ENCODE results near the gene HIVEP1. TPM values are rescaled to one million over a fixed set of nuclear protein-coding genes. Genes with fewer than 3 reads are reported as not detected.
"Not testable (repeated sequence)": the region's sequence is repeated elsewhere in the genome, so short reads cannot be mapped to it uniquely, and the experiment has no call there.

HIVEP1 gene
- total RNA-seq, 2 donors from 2014 or later: 35.2 to 38.0 TPM

GRCh38 chr6:12103158-12103557 lies 91.0 kb downstream of the HIVEP1 start:
- Histone ChIP-seq H3K27ac (no peak overlapping the region), H3K4me1 (replicated peaks) (no peaks in the 10 kb centered on the region), H3K9me3 (no peaks in the 10 kb centered on the region), H3K36me3 (no peaks in the 10 kb centered on the region), H3K27me3 (replicated peaks; ENCODE audit: insufficient read depth) (no peaks in the 10 kb centered on the region), H3K4me3 (no peak overlapping the region)
- no peak for DNase-seq (ENCODE audit: low spot score)
- TF ChIP-seq POLR2AphosphoS5 (IDR thresholded peaks at IDR 0.05) (no peak), POLR2A (IDR thresholded peaks at IDR 0.05) (no peak), CTCF (IDR thresholded peaks at IDR 0.05) (no peak)
- 95% methylated on average over 3 of the region's 3 CpGs for WGBS
- intact Hi-C loops (cut with DNase I): no loop called here

GRCh38 chr6:12105271-12105670 lies 93.2 kb downstream of the HIVEP1 start:
- DNase-seq (ENCODE audit: low spot score): no peak
- H3K9me3 ChIP-seq: no peaks in the 10 kb centered on the region
- no peak for TF ChIP-seq CTCF (IDR thresholded peaks at IDR 0.05)
- no peak for TF ChIP-seq POLR2AphosphoS5 (IDR thresholded peaks at IDR 0.05)
- TF ChIP-seq POLR2A (IDR thresholded peaks at IDR 0.05): no peak
- WGBS: 86% methylated on average over 2 of the region's 2 CpGs
- H3K4me1 ChIP-seq (replicated peaks): no peaks in the 10 kb centered on the region
- H3K27ac ChIP-seq: no peak overlapping the region
- intact Hi-C loops (cut with DNase I): no loop called here
- no peaks in the 10 kb centered on the region for H3K27me3 ChIP-seq (replicated peaks; ENCODE audit: insufficient read depth)
- no peaks in the 10 kb centered on the region for H3K36me3 ChIP-seq
- no peak overlapping the region for H3K4me3 ChIP-seq

GRCh38 chr6:12108376-12108775 lies 96.3 kb downstream of the HIVEP1 start:
- intact Hi-C loops (cut with DNase I); DNase-seq (ENCODE audit: low spot score); H3K27ac ChIP-seq; H3K36me3 ChIP-seq; H3K4me1 ChIP-seq (replicated peaks); H3K9me3 ChIP-seq; H3K27me3 ChIP-seq (replicated peaks; ENCODE audit: insufficient read depth); H3K4me3 ChIP-seq: not testable (repeated sequence)
- 94% methylated on average over 22 of the region's 33 CpGs for whole genome bisulfite sequencing

GRCh38 chr6:12110523-12111362 lies 98.6 kb downstream of the HIVEP1 start:
- Histone ChIP-seq H3K27ac (no peak overlapping the region), H3K27me3 (replicated peaks; ENCODE audit: insufficient read depth) (no peaks in the 10 kb centered on the region), H3K4me1 (replicated peaks) (no peaks in the 10 kb centered on the region), H3K36me3 (no peaks in the 10 kb centered on the region), H3K9me3 (no peaks in the 10 kb centered on the region), H3K4me3 (no peak overlapping the region)
- intact Hi-C loops (cut with DNase I): no loop called here
- DNase-seq (ENCODE audit: low spot score): no peak
- TF ChIP-seq POLR2AphosphoS5 (IDR thresholded peaks at IDR 0.05): no peak
- 93% methylated on average over 5 of the region's 5 CpGs for WGBS

DNA sequence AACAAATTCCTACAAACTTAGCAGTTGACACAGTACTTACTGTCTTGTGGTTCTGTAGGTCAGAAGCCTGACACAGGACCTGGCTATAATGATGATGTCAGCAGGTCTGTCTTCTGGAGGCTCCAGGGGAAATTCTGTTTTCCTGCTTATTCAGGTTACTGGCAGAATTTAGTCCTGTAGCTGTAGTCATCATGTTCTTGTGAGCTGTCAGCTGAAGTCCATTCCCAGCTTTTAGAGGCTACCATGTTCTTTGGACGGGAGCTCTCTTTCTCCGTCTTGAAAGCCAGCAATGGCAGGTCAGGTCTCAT lies 99.2 kb downstream of the HIVEP1 start:
- Histone ChIP-seq H3K4me1 (replicated peaks) (no peaks in the 10 kb centered on the region), H3K27me3 (replicated peaks; ENCODE audit: insufficient read depth) (no peaks in the 10 kb centered on the region), H3K9me3 (no peaks in the 10 kb centered on the region), H3K36me3 (no peaks in the 10 kb centered on the region), H3K4me3 (no peak overlapping the region), H3K27ac (no peak overlapping the region)
- WGBS: 98% methylated on average over 2 of the region's 2 CpGs
- intact Hi-C loops (cut with DNase I): no loop called here
- TF ChIP-seq POLR2AphosphoS5 (IDR thresholded peaks at IDR 0.05): no peak
- TF ChIP-seq CTCF (IDR thresholded peaks at IDR 0.05): no peak
- no peak for TF ChIP-seq POLR2A (IDR thresholded peaks at IDR 0.05)
- DNase-seq (ENCODE audit: low spot score): no peak

DNA sequence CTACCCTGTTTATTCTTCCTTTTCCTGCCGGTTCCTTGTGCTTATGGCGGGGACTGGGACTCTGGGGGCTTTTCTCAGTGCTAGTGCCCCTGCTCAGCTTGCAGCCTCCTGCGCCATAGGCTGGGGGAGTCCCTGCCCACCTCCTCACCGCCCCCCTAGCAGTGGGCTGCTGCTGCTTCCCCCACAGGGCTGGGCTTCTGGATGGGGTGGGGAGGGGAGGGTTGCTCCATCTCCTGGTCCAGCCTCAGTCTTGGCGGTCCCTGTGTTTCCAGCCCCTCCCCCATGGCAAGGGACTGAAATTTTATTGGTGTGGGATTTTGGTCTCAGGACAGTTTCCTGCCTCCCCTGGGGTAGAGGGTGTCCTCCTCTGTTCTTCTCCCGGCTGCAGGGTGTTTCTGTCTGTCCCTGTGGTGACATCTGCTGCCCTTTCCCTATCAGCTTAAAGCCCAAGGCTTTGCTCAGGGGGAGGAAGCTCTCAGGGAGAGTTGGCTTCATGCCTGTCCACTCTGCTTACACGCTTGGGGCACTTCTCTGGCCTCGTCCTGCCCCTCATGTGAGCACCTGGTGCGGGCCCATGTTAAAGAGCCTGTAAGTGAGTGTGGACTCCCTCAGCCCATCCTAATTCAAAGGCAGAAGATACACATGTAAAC lies 100.6 kb downstream of the HIVEP1 start:
- Histone ChIP-seq H3K4me1 (replicated peaks) (no peaks in the 10 kb centered on the region), H3K27me3 (replicated peaks; ENCODE audit: insufficient read depth) (no peaks in the 10 kb centered on the region), H3K27ac (no peak overlapping the region), H3K9me3 (no peaks in the 10 kb centered on the region), H3K36me3 (no peaks in the 10 kb centered on the region), H3K4me3 (no peak overlapping the region)
- DNase-seq (ENCODE audit: low spot score): no peak
- intact Hi-C loops (cut with DNase I): no loop called here
- 89% methylated on average over 9 of the region's 9 CpGs for WGBS
- TF ChIP-seq POLR2AphosphoS5 (IDR thresholded peaks at IDR 0.05): no peak
- TF ChIP-seq CTCF (IDR thresholded peaks at IDR 0.05): no peak
- no peak for TF ChIP-seq POLR2A (IDR thresholded peaks at IDR 0.05)

All from prostate gland (tissue), 2 donors.